HG02763 (cell line): ENCODE measurements around the gene EIF4B.

ENCODE experiments used
- ATAC-seq: cut with Tn5 transposase; IDR thresholded peaks from one replicate; pipeline ENCODE4 v1.9.1; 2021; ENCODE audit warnings: mild to moderate bottlenecking, moderate library complexity; ENCODE audit not compliant: unreplicated experiment

EIF4B gene

DNA sequence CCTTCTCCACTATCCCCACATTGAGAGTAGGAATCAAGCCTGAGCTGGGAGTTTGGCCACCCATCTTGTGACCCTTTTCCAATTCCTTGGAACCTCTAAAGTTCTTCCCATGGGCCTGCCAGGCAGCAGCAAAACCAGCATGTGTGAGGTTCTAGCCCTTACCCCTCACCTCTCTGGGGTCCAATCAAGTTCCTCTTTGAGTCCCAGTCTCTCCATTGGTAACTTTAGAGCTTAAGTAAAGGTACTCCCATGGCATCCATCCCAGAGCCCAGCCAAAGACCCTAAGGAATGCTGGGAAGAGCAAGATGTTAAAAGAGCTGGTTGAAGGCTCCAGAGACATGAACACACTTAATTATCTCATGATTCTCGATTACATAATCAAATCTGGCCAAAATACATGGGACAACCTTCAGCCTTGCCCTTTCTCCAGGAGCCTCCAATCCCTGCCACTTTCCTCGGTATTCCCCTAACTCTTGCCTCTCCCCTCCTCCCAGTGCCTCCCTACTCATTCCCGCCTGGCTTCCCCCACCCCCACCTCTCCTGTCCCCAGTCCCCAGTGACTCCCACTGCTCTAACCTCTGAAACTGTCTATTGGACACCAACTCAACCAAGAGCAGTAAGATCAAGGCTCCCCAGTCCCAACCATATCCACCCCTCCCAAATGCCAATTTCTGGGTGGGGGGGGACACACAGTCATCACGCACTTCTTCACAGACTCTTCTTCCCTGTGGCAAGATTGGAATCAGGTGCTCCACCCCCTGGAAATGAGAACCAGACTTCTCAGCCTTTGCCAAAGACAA is 38.8 kb downstream of the EIF4B start:
- no peak for ATAC-seq

DNA sequence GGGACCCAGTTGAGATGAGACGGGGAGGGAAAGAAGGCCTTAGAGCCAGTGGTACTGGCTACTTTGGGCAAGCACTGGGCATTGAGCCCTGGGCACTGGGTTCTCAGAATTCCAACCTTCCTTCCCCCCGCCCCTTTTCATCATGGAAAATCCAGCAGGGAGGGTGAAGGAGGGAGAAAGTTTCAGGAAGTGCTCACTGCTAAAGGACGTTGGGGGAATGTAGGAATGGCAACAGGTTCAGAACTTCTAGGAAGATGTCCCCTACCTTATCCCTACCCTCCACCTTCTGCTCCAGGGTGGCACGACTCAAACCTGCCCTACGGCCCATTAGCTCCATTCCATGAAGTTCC is 39.4 kb downstream of the EIF4B start:
- no peak for ATAC-seq

DNA sequence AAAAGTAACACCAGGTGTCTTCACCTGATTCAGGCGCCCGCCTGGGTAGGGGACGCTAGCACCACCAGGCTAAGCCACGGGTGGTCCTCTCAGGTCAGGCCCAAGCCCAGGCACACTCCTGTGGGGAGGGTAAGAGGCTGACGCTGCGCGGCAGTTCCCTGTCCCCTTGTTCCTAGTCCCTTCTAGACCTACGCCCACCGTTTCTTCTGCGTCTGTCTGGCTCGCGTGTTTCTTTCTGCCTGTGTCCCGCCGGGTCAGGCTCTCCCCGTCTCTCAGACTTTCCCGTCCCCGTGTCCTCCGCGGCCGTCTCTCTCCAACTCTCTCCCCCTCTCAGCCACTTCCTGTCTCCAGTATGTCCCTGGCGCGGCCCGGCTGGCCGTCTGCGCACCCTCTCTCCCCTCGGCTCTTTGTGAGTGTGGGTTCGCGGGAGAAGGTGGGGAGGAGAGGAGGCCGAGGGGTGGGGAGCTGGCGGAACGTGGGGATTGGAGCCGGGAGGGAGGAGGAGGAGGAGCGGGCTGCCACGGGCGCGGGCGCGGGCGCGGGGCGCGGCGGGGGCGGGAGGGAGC is 40.5 kb downstream of the EIF4B start:
- ATAC-seq: peak; percentile 29

DNA sequence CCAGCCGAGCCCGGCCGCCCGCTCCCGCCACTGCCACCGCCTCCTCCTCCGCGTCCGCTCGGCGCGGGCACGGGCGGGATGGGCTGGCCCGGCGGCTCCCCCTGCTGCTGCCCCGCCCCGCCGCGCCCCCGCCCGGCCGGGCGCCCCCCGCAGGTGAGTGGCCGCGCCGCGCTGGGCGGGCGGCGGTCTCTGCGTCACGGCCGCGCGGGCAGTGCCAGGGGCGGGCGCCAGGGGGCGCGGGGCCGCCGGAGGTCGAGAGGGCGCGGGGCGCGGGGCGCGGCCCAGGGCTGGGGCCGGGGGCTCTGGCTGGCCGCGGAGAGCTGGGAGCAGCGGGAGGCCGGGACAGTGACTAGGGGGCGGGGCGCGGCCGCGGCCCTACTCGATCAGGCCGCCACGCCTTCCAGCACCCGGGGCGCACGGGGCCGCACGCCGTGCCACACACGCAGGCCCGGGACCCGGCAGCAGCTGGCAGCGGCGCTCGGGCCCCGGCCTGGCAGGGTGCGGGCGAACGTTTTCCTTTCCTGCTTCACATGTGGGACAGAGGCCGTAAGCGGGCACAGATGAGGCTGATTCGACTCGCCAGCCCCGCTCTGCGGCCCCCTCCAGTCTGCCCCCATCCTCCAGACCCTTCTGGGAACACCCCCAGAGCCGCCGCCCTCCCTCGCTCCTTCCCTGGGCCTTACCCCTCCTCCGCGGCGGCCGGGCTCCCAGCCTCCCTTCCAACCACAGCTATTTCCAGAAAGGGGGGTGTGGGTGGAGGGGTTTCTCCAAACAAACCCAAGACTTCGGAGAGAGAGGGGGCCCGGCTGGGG is 41.2 kb downstream of the EIF4B start:
- peak; percentile 72 for ATAC-seq

DNA sequence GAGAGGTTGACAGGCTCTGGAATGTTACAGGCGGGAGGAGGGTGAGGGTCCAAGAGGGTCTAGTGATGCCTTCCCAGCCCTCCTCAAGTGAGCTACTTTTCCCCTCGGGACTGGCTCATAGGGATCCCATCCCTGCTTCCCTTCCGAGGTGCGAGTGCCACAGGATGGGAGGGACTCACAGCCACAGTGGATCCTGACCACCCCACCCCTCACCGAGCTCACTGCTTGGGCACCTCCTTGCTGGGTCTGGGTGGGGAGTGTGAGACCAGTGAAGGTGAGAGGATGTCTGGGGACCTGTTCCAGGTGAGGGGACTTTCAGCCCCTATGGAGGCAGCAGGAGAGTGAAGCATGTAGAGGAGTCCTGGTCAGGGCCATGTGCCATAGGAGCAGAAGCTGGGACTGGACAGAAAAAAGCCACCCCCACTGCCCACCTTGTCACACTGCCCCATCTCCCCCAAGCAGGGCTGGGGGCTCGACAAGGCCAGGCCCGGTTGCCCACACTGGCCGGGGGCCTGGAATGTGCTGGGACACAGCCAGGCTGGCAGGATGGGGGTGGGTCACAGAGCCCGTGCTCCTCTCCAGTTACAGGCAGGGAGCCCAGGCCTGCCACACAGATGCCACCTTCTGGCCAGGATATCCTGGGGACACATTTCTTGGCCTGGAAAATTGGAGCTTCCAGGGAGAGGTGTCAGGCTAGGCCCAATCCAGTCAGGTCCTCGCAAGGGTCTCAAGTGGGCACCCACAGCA is 42.0 kb downstream of the EIF4B start:
- ATAC-seq: no peak

DNA sequence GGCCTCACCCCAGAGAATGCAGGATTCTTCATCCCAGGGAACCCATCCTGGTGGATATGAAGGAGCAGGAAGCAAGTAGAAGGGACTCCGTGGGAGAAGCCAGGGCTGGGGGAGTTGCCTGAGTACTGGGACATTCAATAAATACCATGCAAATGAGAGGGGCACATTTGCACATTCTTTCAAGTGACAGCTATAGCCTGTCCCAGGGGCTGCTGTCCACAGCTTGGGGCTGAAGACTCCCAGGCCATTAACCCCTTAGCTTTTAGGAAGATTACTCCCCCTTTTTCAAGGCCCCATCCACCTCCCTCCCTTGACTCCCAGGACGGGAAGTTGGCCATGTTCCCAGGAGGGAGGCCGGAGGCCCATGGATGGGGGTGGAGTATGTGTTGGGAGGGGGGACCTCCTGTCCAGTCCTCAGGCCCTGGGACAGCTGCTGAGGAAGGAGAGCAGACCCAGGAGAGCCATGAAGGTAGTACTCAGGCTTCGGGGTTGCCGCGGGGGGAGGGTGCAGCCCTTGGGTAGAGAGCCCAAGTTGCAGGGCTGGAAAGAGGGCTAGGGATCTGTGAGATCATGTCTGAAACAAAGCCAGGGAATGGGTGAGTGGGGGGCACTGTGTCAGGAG is 42.6 kb downstream of the EIF4B start:
- no peak for ATAC-seq

DNA sequence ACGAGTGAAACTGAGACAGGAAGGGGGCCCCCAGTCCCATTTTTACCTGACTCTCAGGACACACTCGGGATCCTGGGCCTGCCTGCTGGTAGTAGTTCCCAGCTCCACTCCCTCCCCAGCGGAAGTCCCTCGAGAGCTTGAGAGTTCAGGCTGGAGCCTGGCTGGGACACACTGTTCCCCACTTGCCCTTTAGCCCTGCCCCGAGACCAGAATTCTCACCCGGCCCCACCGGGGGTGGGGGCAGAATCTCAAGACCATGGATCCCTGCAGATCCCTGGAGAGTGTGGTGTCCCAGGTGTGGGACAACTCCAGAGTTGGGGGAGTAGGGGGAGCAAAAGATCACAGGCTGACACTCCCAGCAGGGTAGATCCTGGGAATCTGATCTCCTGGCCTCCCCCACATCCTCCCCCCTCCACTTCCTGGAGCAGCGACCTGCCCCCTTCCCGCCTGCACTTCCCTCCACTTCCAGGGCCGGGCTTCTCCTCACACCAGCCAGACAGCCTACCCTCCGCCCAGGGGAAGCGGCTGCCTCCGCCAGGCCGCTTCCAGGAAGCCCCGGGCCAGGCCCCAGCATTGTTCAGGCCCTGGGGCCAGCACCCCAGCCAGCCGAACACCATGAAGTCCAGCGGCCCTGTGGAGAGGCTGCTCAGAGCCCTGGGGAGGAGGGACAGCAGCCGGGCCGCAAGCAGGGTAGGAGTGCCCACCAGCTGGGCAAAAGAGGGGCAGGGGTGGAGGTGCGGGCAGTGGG is 43.5 kb downstream of the EIF4B start, which contains the start of gene TNS2:
Gene TNS2, plus strand, starts transcription at position 495 of the 748 bp plus-strand sequence. Its CDS starts 121 bp downstream, at position 616.
- no peak for ATAC-seq

DNA sequence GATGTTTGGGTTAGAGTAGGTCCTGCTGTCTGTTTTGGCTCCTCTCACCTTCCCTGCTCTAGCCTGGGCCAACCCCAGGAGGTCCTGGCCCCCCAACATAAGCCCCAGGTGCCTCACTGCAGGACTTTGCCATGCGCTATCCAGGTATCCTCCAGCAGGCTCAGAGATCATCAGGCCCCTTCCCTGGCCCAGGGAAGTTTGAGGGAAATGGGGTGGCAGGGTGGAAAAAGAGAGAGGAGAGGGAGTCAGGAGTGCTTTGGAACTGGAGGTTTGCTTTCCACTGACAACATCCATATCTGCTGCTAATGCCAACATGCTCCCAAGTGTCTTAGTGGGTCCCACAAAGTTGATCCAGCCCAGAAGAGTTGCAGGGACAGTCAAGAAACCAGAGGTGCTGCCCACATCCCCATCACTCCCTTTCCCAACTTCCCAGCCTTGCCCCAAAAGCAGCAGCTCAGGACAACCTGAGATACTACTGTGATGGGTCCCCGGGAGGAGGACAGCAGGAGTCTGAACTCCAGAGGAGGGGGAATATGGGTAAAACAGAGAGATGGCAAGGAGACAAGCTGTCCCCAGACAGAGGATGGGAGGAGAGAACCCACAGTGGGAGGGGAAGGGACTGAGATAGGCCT is 44.3 kb downstream of the EIF4B start:
- no peak for ATAC-seq

DNA sequence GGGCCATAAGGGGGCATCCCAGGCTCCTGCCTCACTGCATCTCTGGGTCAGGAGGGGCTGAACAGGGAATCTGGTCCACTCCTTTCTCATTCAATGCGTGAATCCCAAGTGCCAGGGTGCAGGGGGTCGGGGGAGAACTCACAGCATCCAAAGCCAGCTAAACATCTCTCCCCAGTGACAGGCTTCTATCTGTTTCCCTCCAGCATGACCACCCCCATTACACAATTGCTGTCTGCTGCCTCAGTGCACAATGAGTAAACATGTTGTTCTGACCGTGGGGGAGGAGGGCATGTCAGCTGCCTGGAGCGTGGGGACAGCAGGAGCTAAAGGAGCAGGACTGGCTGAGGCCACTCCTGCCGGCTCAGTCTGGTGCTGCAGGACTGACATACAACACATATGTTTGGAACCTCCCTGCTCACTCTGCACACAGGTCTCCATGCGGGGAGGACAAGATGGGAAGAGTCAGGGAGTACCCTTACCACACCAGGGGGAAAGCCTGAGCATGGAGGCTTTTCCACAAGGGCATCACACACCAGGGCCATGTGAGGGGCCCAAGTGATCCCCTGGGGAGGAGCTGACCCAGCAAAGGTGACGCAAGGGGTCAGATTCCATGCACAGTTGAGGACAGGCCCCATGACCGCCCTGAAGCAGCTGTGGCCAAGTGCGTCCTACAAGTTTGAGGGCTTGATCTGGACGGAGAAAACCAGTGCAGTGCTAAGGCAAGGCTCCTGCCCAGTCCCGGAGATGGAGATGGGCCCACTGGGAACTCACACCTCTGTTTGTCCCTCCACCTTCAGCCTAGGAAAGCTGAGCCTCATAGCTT is 45.0 kb downstream of the EIF4B start:
- ATAC-seq: no peak

DNA sequence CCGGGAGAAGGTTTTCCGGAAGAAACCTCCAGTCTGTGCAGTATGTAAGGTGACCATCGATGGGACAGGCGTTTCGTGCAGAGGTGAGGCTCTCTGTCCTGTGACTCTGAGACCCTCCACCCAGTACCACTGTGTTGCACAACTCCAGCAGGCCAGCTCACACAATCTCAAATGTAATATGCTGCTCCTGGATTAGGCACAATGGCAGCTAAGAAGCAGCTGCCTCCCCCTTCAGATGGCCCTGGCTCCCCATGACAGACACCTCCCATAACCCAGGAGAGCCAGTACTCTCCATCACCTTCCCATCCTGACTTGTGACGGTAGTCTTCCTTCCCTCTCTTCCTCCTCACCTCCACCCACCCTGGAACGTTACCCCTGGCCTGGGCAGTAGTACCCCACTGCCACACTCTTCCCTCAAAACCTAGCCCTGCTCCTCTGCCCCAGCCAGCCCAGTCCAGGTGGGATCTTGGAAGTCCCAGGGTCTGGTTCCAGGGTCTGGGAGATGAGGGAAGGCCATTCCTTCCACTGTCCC is 45.7 kb downstream of the EIF4B start:
- no peak for ATAC-seq

DNA sequence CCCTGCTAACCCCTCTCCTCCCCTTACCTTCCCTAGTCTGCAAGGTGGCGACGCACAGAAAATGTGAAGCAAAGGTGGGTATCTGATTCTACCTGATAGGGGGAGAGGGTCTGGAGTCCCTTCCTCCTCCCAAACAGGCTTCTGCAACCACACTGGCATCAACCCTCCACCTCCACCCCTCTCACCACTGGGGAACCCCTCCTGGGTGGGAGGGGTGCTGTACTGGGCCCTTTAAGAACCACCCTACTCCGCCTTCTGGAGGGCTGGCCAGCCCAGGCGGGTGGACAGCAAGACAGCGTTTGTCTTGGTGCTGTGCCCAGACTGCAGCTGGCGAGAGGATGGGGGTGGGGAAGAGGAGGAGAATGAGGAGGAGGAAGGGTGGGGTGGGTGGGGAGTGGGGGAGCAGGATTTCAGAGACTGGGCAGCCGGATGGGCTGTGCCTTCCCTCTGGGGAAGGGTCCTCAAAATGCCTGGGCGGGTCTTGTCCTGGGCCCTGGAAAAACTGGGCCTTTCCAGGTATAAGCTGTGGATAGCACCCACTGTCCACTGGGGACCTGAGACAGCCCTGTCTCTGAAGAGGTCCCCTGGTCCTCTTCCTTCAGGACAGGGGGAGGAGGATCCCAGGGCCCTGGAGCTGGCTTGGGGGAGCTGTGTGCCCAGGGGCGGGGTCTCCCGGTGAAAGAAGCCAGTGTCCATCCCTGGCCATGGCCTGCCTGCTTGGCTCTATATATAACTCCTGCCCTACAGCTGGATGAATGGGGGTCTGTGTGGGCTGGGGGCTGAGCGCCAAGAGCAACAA is 46.4 kb downstream of the EIF4B start:
- ATAC-seq: no peak

DNA sequence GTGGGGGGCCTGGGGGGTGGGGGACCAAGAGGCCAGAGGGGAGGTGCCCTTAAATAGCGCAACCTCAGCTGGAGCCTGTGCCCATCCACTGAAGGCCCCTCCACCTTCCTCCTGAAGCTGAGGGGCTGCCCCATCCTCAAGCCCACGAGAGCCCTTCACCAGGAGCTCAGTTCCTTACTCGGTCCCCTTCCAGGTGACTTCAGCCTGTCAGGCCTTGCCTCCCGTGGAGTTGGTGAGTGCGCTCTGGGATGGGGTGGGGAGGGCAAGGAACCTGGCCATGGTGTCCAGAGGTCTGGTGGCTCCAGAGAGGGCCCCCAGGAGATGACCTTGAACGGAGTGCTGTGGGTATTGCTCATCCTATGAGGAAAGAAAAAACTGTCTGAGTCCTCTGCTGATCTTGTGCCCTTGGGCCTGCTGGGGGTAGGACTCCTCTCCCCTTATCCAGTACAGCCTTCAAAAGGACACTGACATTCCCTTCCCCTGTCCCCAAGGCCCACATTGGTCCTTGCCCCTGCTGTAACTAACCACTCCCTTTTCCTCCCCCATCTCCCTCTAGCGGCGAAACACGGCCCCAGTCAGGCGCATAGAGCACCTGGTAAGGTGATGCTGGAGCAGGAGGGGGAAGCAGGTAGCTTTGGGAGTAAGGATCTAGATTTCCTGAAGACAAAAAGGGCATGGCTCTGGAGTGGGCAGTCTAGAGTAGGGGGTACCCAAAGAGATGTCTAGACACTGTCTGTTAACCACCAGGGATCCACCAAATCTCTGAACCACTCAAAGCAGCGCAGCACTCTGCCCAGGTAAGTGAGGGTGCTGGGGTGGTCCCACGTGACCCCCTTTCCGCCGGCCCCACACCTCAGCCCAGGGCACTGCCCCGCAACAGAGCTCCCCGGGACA is 47.2 kb downstream of the EIF4B start:
- no peak for ATAC-seq

DNA sequence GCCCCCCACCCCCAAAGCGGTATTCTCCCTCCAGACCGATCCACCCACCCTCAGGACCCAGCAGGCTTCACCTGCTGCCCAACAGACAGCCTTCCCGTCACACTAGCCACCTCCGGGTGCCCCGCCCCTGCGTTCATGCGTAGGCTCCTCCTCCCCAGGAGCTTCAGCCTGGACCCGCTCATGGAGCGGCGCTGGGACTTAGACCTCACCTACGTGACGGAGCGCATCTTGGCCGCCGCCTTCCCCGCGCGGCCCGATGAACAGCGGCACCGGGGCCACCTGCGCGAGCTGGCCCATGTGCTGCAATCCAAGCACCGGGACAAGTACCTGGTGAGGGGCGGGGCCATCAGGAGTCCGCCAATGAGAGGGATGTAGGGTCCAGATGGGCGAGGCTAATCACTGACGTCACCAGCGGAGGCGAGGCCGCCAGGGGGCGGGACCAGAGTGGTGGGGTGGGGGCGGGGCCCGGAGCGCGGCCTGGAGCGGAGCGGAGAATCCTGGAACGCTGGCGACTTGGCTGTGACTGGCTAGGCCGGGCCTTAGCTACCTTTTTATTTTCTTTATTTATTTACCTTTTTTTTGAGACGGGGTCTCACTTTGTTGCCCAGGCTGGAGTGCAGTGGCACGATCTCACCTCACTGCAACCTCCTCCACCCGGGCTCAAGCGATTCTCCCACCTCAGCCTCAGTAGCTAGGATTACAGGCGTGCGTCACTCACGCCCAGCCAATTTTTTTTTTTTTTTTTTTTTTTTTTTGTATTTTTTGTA is 48.0 kb downstream of the EIF4B start:
- ATAC-seq: peak; percentile 92

DNA sequence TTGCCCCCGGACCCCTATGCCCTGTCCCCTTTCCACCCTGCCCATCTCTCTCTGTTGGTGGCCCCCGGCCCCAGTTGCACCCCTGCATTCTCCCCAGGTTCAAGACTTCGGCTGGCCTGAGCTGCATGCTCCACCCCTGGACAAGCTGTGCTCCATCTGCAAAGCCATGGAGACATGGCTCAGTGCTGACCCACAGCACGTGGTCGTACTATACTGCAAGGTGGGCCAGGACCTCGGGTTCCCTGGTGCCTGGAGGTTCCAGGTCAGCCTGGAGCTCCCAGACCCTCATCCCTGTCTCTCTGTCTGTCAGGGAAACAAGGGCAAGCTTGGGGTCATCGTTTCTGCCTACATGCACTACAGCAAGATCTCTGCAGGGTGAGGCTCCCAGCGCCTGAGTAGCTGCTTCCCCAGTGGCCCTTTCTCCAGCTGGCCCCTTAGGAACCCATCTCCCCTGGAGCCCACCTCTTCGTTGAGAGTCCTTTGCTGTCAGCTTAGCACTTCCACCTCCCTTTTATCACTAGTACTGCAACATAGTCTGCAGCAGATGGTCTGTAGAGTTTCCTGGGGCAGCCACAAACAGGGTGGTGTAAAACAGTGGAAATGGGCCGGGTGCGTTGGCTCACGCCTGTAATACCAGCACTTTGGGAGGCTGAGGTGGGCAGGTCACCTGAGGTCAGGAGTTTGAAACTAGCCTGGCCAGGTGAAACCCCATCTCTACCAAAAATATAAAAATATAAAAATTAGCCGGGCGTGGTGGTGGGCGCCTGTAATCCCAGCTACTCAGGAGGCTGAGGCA is 49.4 kb downstream of the EIF4B start:
- no peak for ATAC-seq

DNA sequence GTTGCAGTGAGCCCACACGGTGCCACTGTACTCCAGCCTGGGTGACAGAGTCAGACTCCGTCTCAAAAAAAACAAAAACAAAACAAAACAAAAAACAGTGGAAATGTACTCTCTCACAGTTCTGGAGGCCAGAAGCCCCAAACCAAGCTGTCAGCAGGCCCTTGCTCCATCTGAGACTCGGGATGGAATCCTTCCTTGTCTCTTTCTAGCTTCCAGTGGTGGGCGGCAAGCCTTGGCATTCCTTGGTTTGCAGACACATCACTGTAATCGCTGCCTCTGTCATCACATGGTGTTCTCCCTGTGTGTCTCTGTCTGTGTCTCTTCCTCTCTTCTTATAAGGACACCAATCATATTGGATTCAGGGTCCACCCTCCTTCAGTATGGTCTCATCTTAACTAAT is 50.0 kb downstream of the EIF4B start:
- ATAC-seq: no peak
